GM12891 (cell line): ENCODE data around the gene CCAR1.

Source experiments
- POLR2A ChIP-seq: IDR thresholded peaks from 2 replicates; pipeline ENCODE4 v1.6.1; 2011; ENCODE audit warnings: low read depth, low read length, control low read depth
- POLR2AphosphoS5 ChIP-seq: IDR thresholded peaks from 2 replicates; pipeline ENCODE4 v1.6.1; 2011; ENCODE audit warnings: low read depth, low read length, control low read depth
- SPI1 ChIP-seq: IDR thresholded peaks from 2 replicates; pipeline ENCODE4 v1.6.1; 2011; ENCODE audit warnings: low read depth, low read length, control low read depth
- TAF1 ChIP-seq: IDR thresholded peaks from 2 replicates; pipeline ENCODE4 v1.6.1; 2011; ENCODE audit warnings: low read depth, low read length, control low read depth

DNA sequence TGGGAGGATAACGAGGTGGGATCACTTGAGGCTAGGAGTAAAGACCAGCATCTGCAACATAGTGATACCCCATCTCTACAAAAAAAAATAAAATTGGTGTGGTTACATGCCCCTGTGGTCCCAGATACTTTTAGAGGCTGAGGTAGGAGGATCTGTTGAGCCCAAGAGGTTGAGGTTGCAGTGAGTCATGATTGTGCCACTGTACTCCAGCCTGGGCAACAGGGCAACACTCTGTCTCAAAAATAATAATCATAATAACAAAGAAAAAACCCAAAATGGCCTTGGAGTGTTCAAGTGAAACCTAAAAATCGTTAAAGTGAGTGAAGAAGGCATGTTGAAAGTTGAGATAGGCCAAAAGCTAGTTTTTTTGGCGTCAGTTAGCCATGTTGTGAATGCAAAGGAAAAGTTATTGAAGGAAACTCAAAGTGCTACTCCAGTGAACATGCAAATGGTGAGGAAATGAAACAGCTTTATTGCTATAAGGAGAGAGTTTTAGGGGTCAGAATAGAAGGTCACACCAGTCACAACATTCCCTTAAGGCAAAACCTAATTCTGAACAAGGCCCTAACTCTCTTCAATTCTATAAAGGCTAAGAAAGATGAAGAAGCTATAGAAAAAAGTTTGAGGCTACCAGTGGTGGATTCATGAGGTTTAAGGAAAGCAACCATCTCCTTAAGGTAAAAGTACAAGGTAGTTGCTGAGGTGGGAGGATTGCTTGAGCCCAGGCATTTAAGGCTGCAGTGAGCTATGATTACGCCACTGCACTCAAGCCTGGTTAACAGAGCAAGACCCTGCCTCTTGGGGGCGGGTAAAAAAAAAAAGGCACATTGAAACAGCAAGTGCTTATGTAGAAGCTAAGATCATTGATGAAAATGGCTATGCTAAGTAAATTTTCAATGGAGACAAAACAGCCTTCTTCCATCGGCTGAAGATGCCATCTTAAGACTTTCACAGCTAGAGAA, 60.9 kb downstream of the CCAR1 start:
- TF ChIP-seq POLR2A, result no peak
- no peak for TF ChIP-seq POLR2AphosphoS5
- TF ChIP-seq SPI1, result peak; percentile 60
- no peak for TF ChIP-seq TAF1
